PC-9 (cell line): ENCODE results near the gene TBC1D13. TPM values are rescaled to one million over a fixed set of nuclear protein-coding genes. Genes with fewer than 3 reads are reported as not detected.

Source experiments
- BruUV-seq: library from RNA; stranded (reverse); fragments of 400-500 nt; replicated peaks from 2 replicates; lab custom pipeline; 2021; lab: Mats Ljungman, UMichigan
- CTCF ChIA-PET: fragments of 300-600 bp; sonication (Branson Sonifier 250); formaldehyde crosslinking; loops from one replicate; lab custom pipeline; 2022; ENCODE audit warnings: antibody characterized with exemption; lab: Charles Lee
- POLR2A ChIA-PET: fragments of 300-600 bp; sonication (Branson Sonifier 250); formaldehyde crosslinking; loops from one replicate; lab custom pipeline; 2022; ENCODE audit warnings: antibody characterized with exemption; ENCODE audit not compliant: unreplicated experiment; lab: Charles Lee
- DNase-seq, 2 experiments: peaks; one replicate each; pipeline versions ENCODE4 v3.0.0 to v3.0.0-alpha.2; 2015 to 2022; ENCODE audit warnings: mixed read lengths in 1 of 2
- H2AFZ ChIP-seq: fragments of 200-600 bp; sonication (generic); 2 replicates; pipeline ENCODE4 v1.8.1; 2017; ENCODE audit warnings: antibody characterized with exemption
- H3F3A ChIP-seq: fragments of 200-600 bp; sonication (generic); 2 replicates; pipeline ENCODE4 v1.8.1; 2017; ENCODE audit warnings: antibody characterized with exemption, mild to moderate bottlenecking, low read depth; ENCODE audit not compliant: insufficient read depth
- H3K27ac ChIP-seq: fragments of 200-600 bp; sonication (generic); 2 replicates; pipeline ENCODE4 v1.6.1; 2016; ENCODE audit warnings: mixed run types
- H3K27me3 ChIP-seq: fragments of 200-600 bp; sonication (generic); 2 replicates; pipeline ENCODE4 v1.6.1; 2016; ENCODE audit warnings: low read depth, mixed run types; ENCODE audit not compliant: insufficient read depth
- H3K36me3 ChIP-seq: fragments of 200-600 bp; sonication (generic); 2 replicates; pipeline ENCODE4 v1.6.1; 2016; ENCODE audit warnings: low read depth, mixed run types
- H3K4me1 ChIP-seq: fragments of 200-600 bp; sonication (generic); replicated peaks from 2 replicates; pipeline ENCODE4 v1.6.1; 2016; ENCODE audit warnings: mixed run types; ENCODE audit not compliant: insufficient read depth
- H3K4me2 ChIP-seq: fragments of 200-600 bp; sonication (generic); 2 replicates; pipeline ENCODE4 v1.6.1; 2017; ENCODE audit warnings: mixed run types
- H3K4me3 ChIP-seq: fragments of 200-600 bp; sonication (generic); 2 replicates; pipeline ENCODE4 v1.6.1; 2016; ENCODE audit warnings: mixed run types
- H3K79me2 ChIP-seq: fragments of 200-600 bp; sonication (generic); 2 replicates; pipeline ENCODE4 v1.6.1; 2017; ENCODE audit warnings: low read depth, mixed run types
- H3K9me2 ChIP-seq: fragments of 200-600 bp; sonication (generic); 2 replicates; pipeline ENCODE4 v1.8.1; 2017; ENCODE audit warnings: mild to moderate bottlenecking; ENCODE audit not compliant: insufficient read depth
- H3K9me3 ChIP-seq: fragments of 200-600 bp; sonication (generic); 2 replicates; pipeline ENCODE4 v1.8.1; 2016; ENCODE audit warnings: low read depth; ENCODE audit not compliant: insufficient read depth
- H4K20me1 ChIP-seq: fragments of 200-600 bp; sonication (generic); 2 replicates; pipeline ENCODE4 v1.8.1; 2017; ENCODE audit not compliant: insufficient read depth
- EZH2 ChIP-seq: fragments of 200-600 bp; sonication (generic); IDR thresholded peaks from 2 replicates; pipeline ENCODE4 v1.8.0; 2017; ENCODE audit warnings: antibody characterized with exemption, low read depth
- intact Hi-C: fragments of 100-400 bp; cut with micrococcal nuclease; formaldehyde crosslinking; loops from one replicate; pipeline ENCODE4 v1.10.0; 2022; ENCODE audit not compliant: unreplicated experiment
- total RNA-seq: library from RNA; stranded (reverse); gene quantifications from 2 replicates; pipeline ENCODE4 v1.2.3, GENCODE V29; 2021
- TF ChIP-seq, protein P1 (sequence below): fragments of 200-600 bp; sonication (generic); conservative IDR thresholded peaks from 2 replicates; pipeline ENCODE4 v1.6.1; 2017; ENCODE audit warnings: mixed run types, antibody characterized with exemption, mild to moderate bottlenecking, moderate library complexity

Gene TBC1D13
- total RNA-seq, 1 experiment from 2014 or later, result 41.9 TPM

DNA sequence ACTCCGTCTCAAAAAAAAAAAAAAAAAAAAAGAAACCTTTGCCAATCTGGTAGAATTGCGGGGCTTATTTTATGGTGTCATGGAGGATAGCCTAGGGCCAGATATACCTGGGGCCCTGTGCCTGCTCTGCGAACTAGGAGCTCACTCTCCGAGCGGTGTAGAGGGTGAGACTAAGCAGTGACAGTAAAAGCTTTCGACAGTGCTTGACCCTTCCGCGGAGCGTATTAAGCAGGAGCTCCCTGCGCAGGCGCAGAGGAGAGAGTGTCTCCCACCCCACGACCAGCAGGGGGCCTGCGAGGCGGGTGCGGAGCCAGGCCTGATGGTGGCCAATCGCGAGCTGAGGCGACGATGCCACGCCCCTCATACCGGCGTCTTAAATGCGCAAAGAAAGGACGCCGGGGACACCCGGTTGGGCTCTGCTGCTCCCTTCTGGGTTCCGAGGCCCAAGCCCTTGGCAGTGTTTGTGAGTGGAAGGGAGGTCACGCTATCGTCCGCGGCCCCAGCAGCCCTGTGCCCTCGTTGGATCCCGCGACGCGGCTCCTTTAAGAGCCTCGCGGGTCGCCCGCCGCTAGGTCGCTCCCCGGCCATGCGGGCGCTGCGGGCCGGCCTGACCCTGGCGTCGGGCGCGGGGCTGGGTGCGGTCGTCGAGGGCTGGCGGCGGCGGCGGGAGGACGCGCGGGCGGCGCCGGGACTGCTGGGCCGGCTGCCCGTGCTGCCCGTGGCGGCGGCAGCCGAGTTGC lies 31.2 kb downstream of the TBC1D13 start, which contains the start of gene ENDOG:
Gene ENDOG, plus strand, starts transcription at position 402 of the 740 bp plus-strand sequence. Its CDS starts 185 bp downstream, at position 587.
- ChIA-PET CTCF (interaction anchor here (0.5 to 1.7 kb wide), 17 partner anchors 12 to 944 kb away, joined by 3 to 14 read pairs (median 6); partner anchors contain the start of genes PKN3, SH3GLB2, SPOUT1 and ZDHHC12), POLR2A (interaction anchor here (0.5 to 1.1 kb wide), 11 partner anchors 13 to 516 kb away, joined by 3 to 11 read pairs (median 4); no protein-coding TSS in a partner anchor)
- Histone ChIP-seq H4K20me1 (peaks cover 5% of the 10 kb centered on the region; the same call in 1 of the 2 replicates), H3K79me2 (no peaks in the 10 kb centered on the region), H2AFZ (peak within 1 kb of the TSS; percentile 78), H3F3A (peaks cover 4% of the 10 kb centered on the region; the same call in 1 of the 2 replicates), H3K36me3 (no peaks in the 10 kb centered on the region), H3K27ac (no peak within 1 kb of the TSS), H3K27me3 (no peaks in the 10 kb centered on the region), H3K4me3 (peak within 1 kb of the TSS; percentile 58), H3K4me2 (peak within 1 kb of the TSS; percentile 98), H3K9me3 (no peaks in the 10 kb centered on the region), H3K9me2 (no peaks in the 10 kb centered on the region), H3K4me1 (peaks cover 7% of the 10 kb centered on the region; the same call in 1 of the 2 replicates)
- intact Hi-C loops, result loop anchor here (1.0 to 10.0 kb wide), 2 partner anchors 93 to 183 kb away; partner anchors contain the start of gene ZDHHC12
- TF ChIP-seq EZH2, result no peak
- TF ChIP-seq, protein P1, sequence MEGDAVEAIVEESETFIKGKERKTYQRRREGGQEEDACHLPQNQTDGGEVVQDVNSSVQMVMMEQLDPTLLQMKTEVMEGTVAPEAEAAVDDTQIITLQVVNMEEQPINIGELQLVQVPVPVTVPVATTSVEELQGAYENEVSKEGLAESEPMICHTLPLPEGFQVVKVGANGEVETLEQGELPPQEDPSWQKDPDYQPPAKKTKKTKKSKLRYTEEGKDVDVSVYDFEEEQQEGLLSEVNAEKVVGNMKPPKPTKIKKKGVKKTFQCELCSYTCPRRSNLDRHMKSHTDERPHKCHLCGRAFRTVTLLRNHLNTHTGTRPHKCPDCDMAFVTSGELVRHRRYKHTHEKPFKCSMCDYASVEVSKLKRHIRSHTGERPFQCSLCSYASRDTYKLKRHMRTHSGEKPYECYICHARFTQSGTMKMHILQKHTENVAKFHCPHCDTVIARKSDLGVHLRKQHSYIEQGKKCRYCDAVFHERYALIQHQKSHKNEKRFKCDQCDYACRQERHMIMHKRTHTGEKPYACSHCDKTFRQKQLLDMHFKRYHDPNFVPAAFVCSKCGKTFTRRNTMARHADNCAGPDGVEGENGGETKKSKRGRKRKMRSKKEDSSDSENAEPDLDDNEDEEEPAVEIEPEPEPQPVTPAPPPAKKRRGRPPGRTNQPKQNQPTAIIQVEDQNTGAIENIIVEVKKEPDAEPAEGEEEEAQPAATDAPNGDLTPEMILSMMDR, result peak; percentile 90
- DNase-seq, result peak; percentile 90 to 100
- no TSS peak for BruUV-seq

DNA sequence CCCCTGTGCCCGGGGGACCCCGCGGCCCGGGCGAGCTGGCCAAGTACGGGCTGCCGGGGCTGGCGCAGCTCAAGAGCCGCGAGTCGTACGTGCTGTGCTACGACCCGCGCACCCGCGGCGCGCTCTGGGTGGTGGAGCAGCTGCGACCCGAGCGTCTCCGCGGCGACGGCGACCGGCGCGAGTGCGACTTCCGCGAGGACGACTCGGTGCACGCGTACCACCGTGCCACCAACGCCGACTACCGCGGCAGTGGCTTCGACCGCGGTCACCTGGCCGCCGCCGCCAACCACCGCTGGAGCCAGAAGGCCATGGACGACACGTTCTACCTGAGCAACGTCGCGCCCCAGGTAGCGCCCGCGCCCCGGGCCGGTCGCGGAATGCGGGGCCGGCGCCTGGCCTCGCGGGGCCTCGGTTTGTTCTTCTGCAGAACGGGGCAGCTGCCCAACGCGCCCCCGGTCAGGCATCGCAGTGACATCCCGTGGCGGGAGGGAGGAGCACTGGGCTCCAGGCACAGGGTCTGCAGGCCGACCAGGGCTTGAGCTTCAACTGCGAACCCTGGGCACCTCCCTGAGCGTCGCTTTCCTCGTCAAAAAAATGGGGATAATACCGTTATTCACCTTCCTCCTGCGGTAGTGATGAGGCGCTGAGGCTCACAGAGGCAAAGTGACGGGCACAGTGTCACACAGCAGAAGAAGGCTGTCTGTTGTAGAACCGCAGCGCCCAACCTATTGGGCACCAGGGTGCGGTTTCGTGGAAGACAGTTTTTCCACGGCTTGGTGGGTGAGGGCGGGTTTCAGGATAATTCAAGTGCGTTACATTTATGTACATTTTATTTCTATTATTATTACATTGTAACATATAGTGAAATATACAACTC lies 32.0 kb downstream of the TBC1D13 start:
- ChIA-PET POLR2A (interaction anchor here (0.6 to 1.1 kb wide), 4 partner anchors 12 to 180 kb away, joined by 3 to 10 read pairs (median 4); no protein-coding TSS in a partner anchor), CTCF (interaction anchor here (0.6 to 1.7 kb wide), 6 partner anchors 78 to 381 kb away, joined by 3 to 6 read pairs (median 4); partner anchors contain the start of genes PKN3, SH3GLB2 and ZDHHC12)
- no peaks in the 10 kb centered on the region for H3K9me3 ChIP-seq
- peaks cover 4% of the 10 kb centered on the region; the same call in 1 of the 2 replicates for H3F3A ChIP-seq
- no peaks in the 10 kb centered on the region for H3K79me2 ChIP-seq
- H3K36me3 ChIP-seq, result no peaks in the 10 kb centered on the region
- H3K4me2 ChIP-seq, result peak overlapping the region; percentile 98
- no peaks in the 10 kb centered on the region for H3K27me3 ChIP-seq
- DNase-seq, result no peak
- H2AFZ ChIP-seq, result peak overlapping the region; percentile 78; the same call in 1 of the 2 replicates
- intact Hi-C loops, result loop anchor here (1.0 to 10.0 kb wide), 2 partner anchors 94 to 184 kb away; partner anchors contain the start of gene ZDHHC12
- TF ChIP-seq, protein P1, result no peak
- BruUV-seq, result TSS peak; percentile 42
- peaks cover 7% of the 10 kb centered on the region; the same call in 1 of the 2 replicates for H3K4me1 ChIP-seq
- H3K27ac ChIP-seq, result no peak overlapping the region
- H3K9me2 ChIP-seq, result no peaks in the 10 kb centered on the region
- peaks cover 5% of the 10 kb centered on the region; the same call in 1 of the 2 replicates for H4K20me1 ChIP-seq
- H3K4me3 ChIP-seq, result peak overlapping the region; percentile 58
